Tibial nerve (tissue), 4 donors: ENCODE measurements around the gene APP. TPM values are rescaled to one million over a fixed set of nuclear protein-coding genes. Genes with fewer than 3 reads are reported as not detected.

ENCODE experiments used
- DNase-seq, 2 donors: peaks; one replicate each; pipeline ENCODE4 v3.0.0-alpha.2; 2019; ENCODE audit warnings: low spot score in 2 of 2
- H3K27ac ChIP-seq, 4 donors: fragments of 200-600 bp; sonication (generic) in 3 of 4; one replicate each; pipeline ENCODE4 v1.5.1; 2017 to 2019; ENCODE audit warnings: mild to moderate bottlenecking in 1 of 4
- H3K27me3 ChIP-seq, 2 donors: fragments of 200-600 bp; sonication (generic) in 1 of 2; one replicate each; pipeline versions ENCODE4 v1.5.1 to v1.6.0; 2017 to 2019
- H3K36me3 ChIP-seq, 3 donors: fragments of 200-600 bp; sonication (generic); one replicate each; pipeline ENCODE4 v1.5.1; 2018 to 2019
- H3K4me1 ChIP-seq, 4 donors: fragments of 200-600 bp; sonication (generic) in 3 of 4; one replicate each; pipeline ENCODE4 v1.5.1; 2017 to 2019
- H3K4me3 ChIP-seq, 4 donors: fragments of 200-600 bp; sonication (generic) in 3 of 4; one replicate each; pipeline ENCODE4 v1.5.1; 2017 to 2019; ENCODE audit warnings: mild to moderate bottlenecking in 1 of 4, moderate library complexity in 1 of 4
- H3K9me3 ChIP-seq, 4 donors: fragments of 200-600 bp; sonication (generic) in 3 of 4; one replicate each; pipeline ENCODE4 v1.5.1; 2017 to 2019
- CTCF ChIP-seq, 5 experiments: fragments of 200-600 bp in 3 of 5; fragments of 450-650 bp in 2 of 5; sonication (generic) in 3 of 5; IDR thresholded peaks; one replicate each; pipeline ENCODE4 v1.5.1; 2016 to 2019; ENCODE audit warnings: antibody characterized with exemption in 5 of 5, mild to moderate bottlenecking in 3 of 5, moderate library complexity in 2 of 5
- EP300 ChIP-seq, 2 donors: sonication (generic); formaldehyde crosslinking; IDR thresholded peaks; one replicate each; pipeline ENCODE4 v1.6.1; 2017; ENCODE audit warnings: antibody characterized with exemption in 2 of 2, mild to moderate bottlenecking in 1 of 2
- POLR2A ChIP-seq, 2 donors: fragments of 450-650 bp; IDR thresholded peaks; one replicate each; pipeline ENCODE4 v1.6.1; 2017; ENCODE audit warnings: antibody characterized with exemption in 2 of 2, mild to moderate bottlenecking in 2 of 2, moderate library complexity in 2 of 2
- WGBS, 2 donors: methylation state at CpG; one replicate each; pipeline ENCODE4 v1.1.5; 2018; 5-methylcytosine and 5-hydroxymethylcytosine counted together
- total RNA-seq, 4 donors: library from RNA; depleted of rRNA; stranded (reverse); fragments of >200 nt; gene quantifications; one replicate each; pipeline ENCODE4 v1.1.0, GENCODE V29; 2016

The APP gene
- total RNA-seq, 4 donors from 2014 or later = 271 to 327 (median 293) TPM

- H3K4me1 ChIP-seq = peaks cover 0 to 38% (median 3%) of the 10 kb centered on the region in 4 donors
- no peak overlapping the region for H3K4me3 ChIP-seq
- H3K9me3 ChIP-seq = no peaks in the 10 kb centered on the region
- H3K36me3 ChIP-seq = peaks cover 0 to 3% (median 0%) of the 10 kb centered on the region in 3 donors
- no peak for DNase-seq
- H3K27ac ChIP-seq = no peak overlapping the region
- 90% methylated on average over 6 of the region's 6 CpGs for WGBS, 2 donors
- H3K27me3 ChIP-seq = no peaks in the 10 kb centered on the region
- TF ChIP-seq CTCF (IDR thresholded peaks at IDR 0.05) (no peak), EP300 (IDR thresholded peaks at IDR 0.05) (no peak), POLR2A (IDR thresholded peaks at IDR 0.05) (no peak)
These were observed 112.9 kb downstream of the APP start for GRCh38 chr21:26057477-26058170.

GRCh38 chr21:26055841-26056264, 114.7 kb downstream of the APP start:
- no peaks in the 10 kb centered on the region for H3K9me3 ChIP-seq
- H3K27me3 ChIP-seq = no peaks in the 10 kb centered on the region
- no peak for TF ChIP-seq EP300 (IDR thresholded peaks at IDR 0.05)
- TF ChIP-seq CTCF (IDR thresholded peaks at IDR 0.05) = no peak
- no peak for TF ChIP-seq POLR2A (IDR thresholded peaks at IDR 0.05)
- peaks cover 0 to 5% (median 0%) of the 10 kb centered on the region in 3 donors for H3K36me3 ChIP-seq
- DNase-seq = no peak
- no peak overlapping the region for H3K27ac ChIP-seq
- H3K4me1 ChIP-seq = peaks cover 0 to 28% (median 3%) of the 10 kb centered on the region in 4 donors
- H3K4me3 ChIP-seq = no peak overlapping the region
- WGBS, 2 donors = 68 to 74% methylated on average over 5 of the region's 5 CpGs

- DNase-seq = no peak
- peaks cover 0 to 23% (median 2%) of the 10 kb centered on the region in 4 donors for H3K4me1 ChIP-seq
- H3K9me3 ChIP-seq = no peaks in the 10 kb centered on the region
- no peak overlapping the region for H3K4me3 ChIP-seq
- WGBS, 2 donors = 29 to 30% methylated on average over 2 of the region's 2 CpGs
- TF ChIP-seq CTCF (IDR thresholded peaks at IDR 0.05) (no peak), POLR2A (IDR thresholded peaks at IDR 0.05) (no peak)
- H3K27ac ChIP-seq = no peak overlapping the region
- no peaks in the 10 kb centered on the region for H3K27me3 ChIP-seq
- H3K36me3 ChIP-seq = peaks cover 0 to 13% (median 0%) of the 10 kb centered on the region in 3 donors
These were observed 115.6 kb downstream of the APP start for GRCh38 chr21:26055010-26055409.

- no peak overlapping the region for H3K4me3 ChIP-seq
- DNase-seq = no peak
- 77 to 80% methylated on average over 2 of the region's 2 CpGs for WGBS, 2 donors
- no peaks in the 10 kb centered on the region for H3K9me3 ChIP-seq
- H3K27me3 ChIP-seq = no peaks in the 10 kb centered on the region
- no peak overlapping the region for H3K27ac ChIP-seq
- no peak for TF ChIP-seq POLR2A (IDR thresholded peaks at IDR 0.05)
- TF ChIP-seq CTCF (IDR thresholded peaks at IDR 0.05) = no peak
- no peak for TF ChIP-seq EP300 (IDR thresholded peaks at IDR 0.05)
- H3K36me3 ChIP-seq = peaks cover 0 to 34% (median 0%) of the 10 kb centered on the region in 3 donors
- peaks cover 0 to 23% (median 2%) of the 10 kb centered on the region in 4 donors for H3K4me1 ChIP-seq
These were observed 118.5 kb downstream of the APP start for GRCh38 chr21:26052057-26052456.

- H3K4me3 ChIP-seq = no peak overlapping the region
- TF ChIP-seq EP300 (IDR thresholded peaks at IDR 0.05) (no peak), CTCF (IDR thresholded peaks at IDR 0.05) (no peak), POLR2A (IDR thresholded peaks at IDR 0.05) (no peak)
- 92 to 95% methylated on average over 6 of the region's 6 CpGs for WGBS, 2 donors
- peaks cover 0 to 13% (median 1%) of the 10 kb centered on the region in 4 donors for H3K4me1 ChIP-seq
- DNase-seq = no peak
- no peaks in the 10 kb centered on the region for H3K9me3 ChIP-seq
- H3K36me3 ChIP-seq = peaks cover 0 to 43% (median 0%) of the 10 kb centered on the region in 3 donors
- no peak overlapping the region for H3K27ac ChIP-seq
- no peaks in the 10 kb centered on the region for H3K27me3 ChIP-seq
These were observed 119.7 kb downstream of the APP start for GRCh38 chr21:26050857-26051256.
